ENCODE data around the gene LSM12.
A peak's percentile ranks its signal among the peaks of the same experiment; 100 is the strongest.
"Not testable (repeated sequence)": the region's sequence is repeated elsewhere in the genome, so short reads cannot be mapped to it uniquely, and the experiment has no call there.

Gene LSM12

GRCh38 chr17:44066204-44066930, at the start of gene LSM12:
Gene LSM12, minus strand, starts transcription at chr17:44066671. Its CDS starts 84 bp downstream, at chr17:44066587.
- DNase-seq, result peak; percentile 95

DNA sequence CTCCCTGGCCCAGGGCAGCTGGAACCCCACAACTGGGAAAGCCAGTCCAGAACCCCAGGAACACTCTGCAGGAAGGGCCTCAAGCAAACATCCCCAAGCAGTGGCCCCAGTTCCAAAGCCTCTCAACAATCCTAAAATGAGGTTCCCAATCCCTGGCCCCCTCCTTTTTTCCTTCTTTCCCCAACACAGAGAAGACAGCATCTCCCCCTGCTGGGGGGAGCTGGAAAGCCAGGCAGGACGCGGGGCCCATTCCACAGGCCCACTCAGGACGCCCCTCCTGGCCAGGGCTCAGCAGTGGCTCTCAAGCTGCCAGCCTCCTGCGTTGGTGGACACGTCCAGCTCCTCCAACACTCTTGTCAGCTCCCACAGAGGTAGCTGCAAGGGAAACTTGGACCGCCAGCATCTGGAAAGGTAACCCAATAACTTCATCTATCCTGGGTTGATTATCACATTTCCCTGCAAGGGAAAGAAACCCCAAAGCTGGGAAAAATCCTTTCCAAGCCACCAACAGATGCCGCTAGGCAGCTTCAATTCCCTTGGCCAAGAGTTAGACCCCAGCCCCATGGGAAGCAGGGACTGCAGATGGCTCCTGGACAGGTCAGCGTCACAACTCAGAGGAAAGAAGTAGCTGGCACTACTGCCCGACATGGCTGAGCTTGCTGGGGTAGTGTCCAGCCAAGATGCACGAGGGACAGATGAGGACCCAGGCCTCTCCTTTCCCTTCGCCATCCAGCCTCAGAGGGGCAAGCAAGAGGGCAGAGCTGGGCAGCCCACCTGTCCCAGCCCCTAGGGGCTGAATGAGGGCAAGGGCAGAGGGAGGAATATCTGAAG, 49.3 kb upstream of the LSM12 start:
- DNase-seq, result no peak

- no peak for DNase-seq
Measured at GRCh38 chr17:44113868-44114840, 47.7 kb upstream of the LSM12 start.

- DNase-seq, result no peak
Measured at GRCh38 chr17:44113382-44113781, 46.9 kb upstream of the LSM12 start.

GRCh38 chr17:44112284-44113280, 46.1 kb upstream of the LSM12 start:
- DNase-seq, result no peak

- no peak for DNase-seq
Measured at GRCh38 chr17:44111777-44112176, 45.3 kb upstream of the LSM12 start.

- peak; percentile 97 for DNase-seq
Measured at GRCh38 chr17:44110823-44111633, 44.6 kb upstream of the LSM12 start.

DNA sequence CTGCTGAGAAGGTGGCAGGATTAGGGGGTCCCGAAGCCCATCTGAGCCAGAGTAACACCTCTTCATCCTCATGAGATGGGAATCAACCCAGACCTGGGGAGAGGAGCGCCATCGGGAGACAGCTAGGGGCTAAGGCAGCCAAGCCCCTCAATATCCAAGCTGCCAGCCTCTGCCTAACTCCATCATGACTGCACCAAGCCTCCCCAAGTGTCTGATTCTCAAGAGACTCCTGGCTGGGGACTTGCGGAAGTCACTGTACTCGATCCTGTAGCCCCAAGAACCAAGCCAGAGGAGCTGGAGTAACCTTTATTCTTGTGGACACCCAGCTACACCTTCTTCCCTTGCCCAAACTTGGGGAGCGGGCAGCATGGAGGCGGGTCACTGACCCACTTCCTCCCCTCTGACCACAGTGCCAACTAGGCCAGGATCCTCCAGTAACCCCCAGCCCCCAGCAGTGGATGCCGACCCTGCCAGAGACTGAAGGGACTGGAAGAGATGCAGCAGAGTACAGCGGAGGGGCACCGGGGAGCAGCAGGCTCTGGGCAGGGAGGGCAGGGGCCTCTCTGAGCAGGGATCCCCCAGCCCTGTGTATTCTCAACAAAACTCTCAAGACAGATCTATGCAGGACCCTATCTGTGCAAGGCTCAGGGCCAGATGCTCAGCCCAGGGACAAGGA, 43.7 kb upstream of the LSM12 start:
- no peak for DNase-seq

DNA sequence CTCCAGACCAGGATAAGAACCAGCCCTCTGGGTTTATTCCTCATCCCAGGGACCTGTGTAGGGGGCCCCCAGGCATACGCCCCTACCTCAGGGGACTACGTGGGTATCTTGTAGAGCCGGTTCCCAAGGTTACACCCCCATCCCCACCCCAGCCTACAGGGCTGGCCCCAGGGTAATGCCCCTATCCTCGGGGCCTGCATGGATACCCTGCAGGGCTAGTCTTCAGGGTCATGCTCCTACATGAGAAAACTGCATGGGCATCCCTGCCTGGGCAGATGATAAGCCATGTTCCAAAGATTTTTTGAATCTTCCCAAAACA, 42.8 kb upstream of the LSM12 start:
- no peak for DNase-seq

DNA sequence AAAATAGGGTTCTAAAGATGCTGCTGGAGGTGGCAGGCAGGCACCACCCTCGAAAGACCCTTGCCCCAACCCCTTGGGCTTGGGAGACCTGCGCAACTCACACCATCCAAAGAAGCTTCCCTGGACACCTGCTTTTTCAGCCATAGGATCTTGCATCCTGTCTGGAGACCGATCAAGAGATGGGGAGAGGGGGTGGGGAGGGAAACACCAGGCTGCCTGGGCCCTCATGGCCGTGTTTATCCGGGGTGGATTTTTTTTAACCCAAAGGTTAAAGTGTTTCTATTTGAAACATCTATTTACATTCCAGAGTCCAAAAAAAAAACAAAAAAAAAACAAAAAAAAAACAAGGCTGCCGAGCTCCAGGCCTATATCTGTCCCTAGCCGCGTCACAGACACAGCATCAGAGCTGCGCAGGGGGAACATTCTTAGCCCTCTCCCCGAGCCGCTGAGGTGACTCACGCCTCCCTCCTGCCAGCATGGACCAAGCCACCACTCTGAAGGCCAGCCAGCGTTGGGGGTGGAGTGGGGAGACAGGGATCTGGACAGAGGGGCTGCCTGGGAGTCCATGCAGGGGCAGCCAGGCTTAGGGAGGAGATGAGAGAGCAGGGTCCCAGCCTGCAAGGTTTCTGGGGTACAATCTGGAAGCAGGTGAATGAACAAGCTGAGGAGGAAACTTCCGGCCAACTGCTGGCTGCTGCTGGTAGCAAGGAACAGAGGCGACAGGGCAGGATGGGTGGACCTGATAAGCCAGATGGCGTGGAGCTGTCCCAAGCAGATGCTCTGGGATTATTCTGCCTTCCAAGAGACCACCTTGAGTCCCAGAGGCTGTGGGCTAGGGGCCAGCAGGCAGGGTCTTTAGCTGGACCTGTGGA, 42.2 kb upstream of the LSM12 start:
- DNase-seq, result no peak

DNA sequence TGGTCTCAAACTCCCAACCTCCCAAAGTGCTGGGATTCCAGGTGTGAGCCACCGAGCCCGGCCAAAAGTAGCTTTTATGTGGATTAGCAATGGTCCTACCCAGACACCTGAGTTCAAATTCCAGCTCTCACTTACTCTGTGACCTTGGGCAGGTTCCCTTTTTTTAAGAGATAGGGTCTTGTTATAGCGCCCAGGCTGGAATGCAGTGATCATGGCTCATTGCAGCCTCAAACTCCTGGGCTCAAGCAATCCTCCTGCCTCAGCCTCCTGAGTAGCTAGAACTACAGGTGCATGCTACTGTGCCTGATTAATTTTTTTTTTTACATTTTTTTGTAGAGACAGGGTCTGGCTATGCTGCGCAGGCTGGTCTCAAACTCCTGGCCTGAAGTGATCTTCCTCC, 40.3 kb upstream of the LSM12 start:
- no peak for DNase-seq

GRCh38 chr17:44105941-44106340, 39.5 kb upstream of the LSM12 start:
- no peak for DNase-seq

DNA sequence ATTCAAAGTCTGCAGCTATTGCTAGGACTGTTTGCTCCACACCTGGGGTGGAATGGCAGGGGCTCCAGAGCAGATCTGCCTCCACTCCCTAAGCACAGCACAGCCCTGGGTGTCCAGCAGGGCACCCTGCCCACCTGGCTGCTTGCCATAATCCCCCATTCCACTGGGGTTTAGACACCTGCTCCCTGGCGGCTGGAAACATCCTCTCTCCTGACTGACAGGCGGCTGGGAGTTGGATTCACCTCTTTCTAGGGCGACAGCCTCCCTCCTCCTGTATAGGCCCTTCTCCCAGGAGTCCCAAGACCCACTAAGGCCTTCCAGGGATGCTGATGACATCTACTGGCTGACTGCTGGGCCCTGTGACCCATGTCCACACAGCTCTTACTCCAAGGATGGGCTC, 39.0 kb upstream of the LSM12 start:
- peak; percentile 73 for DNase-seq

DNA sequence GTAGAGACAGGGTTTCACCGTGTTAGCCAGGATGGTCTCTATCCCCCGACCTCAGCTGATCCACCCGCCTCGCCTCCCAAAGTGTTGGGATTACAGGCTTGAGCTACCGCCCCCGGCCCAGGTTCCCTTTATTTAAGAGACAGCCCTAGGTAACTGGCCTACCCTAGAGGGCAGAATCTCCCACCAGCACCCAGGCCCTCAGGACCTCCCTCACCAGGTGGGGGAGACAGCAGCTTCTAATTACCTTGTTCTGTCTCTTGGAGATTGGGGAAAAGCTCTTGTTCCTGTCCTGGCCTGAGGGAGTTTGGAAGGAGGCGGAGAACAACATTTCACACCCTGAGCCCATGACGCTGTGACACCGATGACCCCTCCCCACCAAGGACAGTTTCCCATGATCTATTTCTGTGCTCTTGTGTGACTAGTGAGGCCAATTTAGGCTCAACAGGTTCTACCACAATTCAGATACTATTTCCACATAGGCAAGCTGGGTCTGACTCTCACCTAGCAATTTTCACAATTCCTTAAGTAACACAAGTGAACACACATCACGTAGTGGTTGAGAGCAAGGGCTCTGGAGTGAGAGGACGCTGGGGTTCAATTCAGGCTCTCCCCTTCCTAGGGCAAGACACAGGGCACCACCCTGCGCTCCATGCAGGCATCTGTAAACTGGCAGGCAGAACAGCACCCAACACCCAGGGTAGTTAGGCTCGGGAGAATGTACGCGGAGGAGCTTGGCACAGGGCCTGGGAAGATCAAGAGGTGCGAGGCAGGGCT, 36.6 kb upstream of the LSM12 start:
- DNase-seq, result no peak

DNA sequence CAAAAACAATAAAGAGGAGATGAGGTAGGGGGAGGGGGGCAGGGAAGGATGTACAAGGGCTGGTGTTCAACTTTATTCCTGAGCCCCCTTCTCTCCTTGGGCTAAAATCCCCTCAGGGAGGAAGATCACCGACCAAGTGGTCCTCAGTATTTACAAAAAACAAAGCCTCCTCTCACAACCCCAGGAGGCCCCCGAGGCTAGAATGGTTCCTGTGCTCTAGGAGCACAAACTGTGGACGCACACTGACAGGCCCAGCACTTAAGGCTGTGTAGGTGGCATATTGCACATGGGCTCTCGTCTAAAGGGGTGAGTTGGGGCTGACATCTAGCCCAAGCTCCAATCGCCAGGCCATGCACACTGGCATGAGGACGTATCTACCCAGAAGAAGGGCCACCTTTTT, 35.4 kb upstream of the LSM12 start:
- not testable (repeated sequence) for DNase-seq

- no peak for DNase-seq
Measured at GRCh38 chr17:44097110-44097958, 30.9 kb upstream of the LSM12 start.

- peak; percentile 60 for DNase-seq
Measured at GRCh38 chr17:44095647-44096496, 29.4 kb upstream of the LSM12 start.

All from NCI-H345 (cell line).